ENCODE results near the gene RABAC1. TPM values are rescaled to one million over a fixed set of nuclear protein-coding genes. Genes with fewer than 3 reads are reported as not detected.

Gene RABAC1
- total and polyA plus RNA-seq, 9 of the 15 experiments (the other 6 are each of a cell fraction or from before 2014, with no cell fraction given) = 2.4 to 28.1 (median 9.3) TPM

DNA sequence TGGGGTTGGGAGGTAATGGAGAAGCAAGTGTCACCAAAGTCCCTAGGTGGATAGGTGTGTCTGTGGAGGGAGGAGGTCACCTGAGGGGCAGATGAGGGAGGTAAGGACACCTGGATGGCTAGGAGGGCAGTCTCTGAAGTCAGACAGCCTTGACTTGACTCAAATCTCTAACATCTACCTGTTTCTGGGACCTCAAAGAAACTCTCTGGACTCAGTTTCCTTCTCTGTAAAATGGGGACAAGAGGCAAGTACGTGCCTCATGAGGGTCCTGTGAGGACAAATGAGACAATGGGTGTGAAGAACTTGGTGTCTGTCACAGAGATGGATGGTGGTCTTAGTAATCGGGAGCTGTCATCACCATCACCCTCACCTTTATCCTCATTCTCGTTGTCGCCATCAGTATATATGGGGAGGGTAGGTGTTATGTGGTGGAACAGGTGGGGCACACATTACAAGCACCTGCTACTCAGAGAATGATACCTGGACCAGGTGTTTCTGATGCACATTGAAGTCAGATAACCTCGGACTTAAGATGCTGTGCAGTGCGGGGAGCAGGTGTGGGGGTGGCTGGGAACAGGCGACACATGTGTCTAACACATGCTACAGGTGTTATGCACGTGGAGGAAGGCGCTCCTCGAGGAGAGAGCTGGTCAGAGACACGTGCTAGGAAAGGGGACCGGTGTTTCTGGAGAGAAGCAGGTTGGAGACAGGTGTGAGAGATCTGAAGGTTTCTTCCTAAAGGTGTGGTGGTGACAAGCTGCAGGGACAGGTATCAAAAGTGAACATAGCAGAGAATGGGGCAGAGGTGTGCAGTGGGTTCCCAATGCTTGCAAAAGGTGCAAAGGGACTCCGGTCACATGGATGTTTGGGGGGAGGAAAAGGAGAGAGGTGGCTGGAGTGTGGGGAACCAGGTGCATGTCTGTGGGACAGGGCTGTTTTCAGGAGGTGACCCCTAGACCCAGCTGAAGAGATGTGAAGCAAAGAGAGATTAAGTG lies 34.7 kb downstream of the RABAC1 start (continued):
- TF ChIP-seq ZNF583 (CRISPR knock-in tag; IDR thresholded peaks at IDR 0.05) (no peak), CBX2 (IDR thresholded peaks at IDR 0.05; ENCODE audit: insufficient read depth, low read length, poor library complexity, severe bottlenecking) (no peak), GATAD2A (IDR thresholded peaks at IDR 0.05) (no peak), SIN3B (IDR thresholded peaks at IDR 0.05; ENCODE audit: low read depth) (no peak), YBX1 (IDR thresholded peaks at IDR 0.05) (no peak), HDAC1 (IDR thresholded peaks at IDR 0.05) (no peak), ZNF507 (tag; conservative IDR thresholded peaks at IDR 0.05) (no peak), RFX7 (CRISPR knock-in tag; IDR thresholded peaks at IDR 0.05) (no peak), FOXP1 (CRISPR knock-in tag; IDR thresholded peaks at IDR 0.05) (peak; percentile 83; the same call in 1 of the 2 replicates), NFRKB (IDR thresholded peaks at IDR 0.05; ENCODE audit: low read depth) (no peak), SMARCA5 (IDR thresholded peaks at IDR 0.05) (peak; percentile 78), CBX3 (IDR thresholded peaks at IDR 0.05; ENCODE audit: borderline replicate concordance in 1 of 2, low read length in 2 of 2) (peak in 1 of 2 experiments; percentile 35; a peak in 1 of 3 replicates)
- TF ChIP-seq, protein P1, sequence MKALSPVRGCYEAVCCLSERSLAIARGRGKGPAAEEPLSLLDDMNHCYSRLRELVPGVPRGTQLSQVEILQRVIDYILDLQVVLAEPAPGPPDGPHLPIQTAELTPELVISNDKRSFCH (CRISPR knock-in tag; IDR thresholded peaks at IDR 0.05) = no peak
- TF ChIP-seq, protein P1 (tag; IDR thresholded peaks at IDR 0.05) = no peak
- TF ChIP-seq, protein P2, sequence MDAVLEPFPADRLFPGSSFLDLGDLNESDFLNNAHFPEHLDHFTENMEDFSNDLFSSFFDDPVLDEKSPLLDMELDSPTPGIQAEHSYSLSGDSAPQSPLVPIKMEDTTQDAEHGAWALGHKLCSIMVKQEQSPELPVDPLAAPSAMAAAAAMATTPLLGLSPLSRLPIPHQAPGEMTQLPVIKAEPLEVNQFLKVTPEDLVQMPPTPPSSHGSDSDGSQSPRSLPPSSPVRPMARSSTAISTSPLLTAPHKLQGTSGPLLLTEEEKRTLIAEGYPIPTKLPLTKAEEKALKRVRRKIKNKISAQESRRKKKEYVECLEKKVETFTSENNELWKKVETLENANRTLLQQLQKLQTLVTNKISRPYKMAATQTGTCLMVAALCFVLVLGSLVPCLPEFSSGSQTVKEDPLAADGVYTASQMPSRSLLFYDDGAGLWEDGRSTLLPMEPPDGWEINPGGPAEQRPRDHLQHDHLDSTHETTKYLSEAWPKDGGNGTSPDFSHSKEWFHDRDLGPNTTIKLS (IDR thresholded peaks at IDR 0.05; ENCODE audit: borderline replicate concordance, low read depth) = peak; percentile 30; the same call in 1 of the 2 replicates
- TF ChIP-seq, protein P3, sequence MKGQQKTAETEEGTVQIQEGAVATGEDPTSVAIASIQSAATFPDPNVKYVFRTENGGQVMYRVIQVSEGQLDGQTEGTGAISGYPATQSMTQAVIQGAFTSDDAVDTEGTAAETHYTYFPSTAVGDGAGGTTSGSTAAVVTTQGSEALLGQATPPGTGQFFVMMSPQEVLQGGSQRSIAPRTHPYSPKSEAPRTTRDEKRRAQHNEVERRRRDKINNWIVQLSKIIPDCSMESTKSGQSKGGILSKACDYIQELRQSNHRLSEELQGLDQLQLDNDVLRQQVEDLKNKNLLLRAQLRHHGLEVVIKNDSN (CRISPR knock-in tag; IDR thresholded peaks at IDR 0.05) = peak; percentile 65
- TF ChIP-seq, protein P4, sequence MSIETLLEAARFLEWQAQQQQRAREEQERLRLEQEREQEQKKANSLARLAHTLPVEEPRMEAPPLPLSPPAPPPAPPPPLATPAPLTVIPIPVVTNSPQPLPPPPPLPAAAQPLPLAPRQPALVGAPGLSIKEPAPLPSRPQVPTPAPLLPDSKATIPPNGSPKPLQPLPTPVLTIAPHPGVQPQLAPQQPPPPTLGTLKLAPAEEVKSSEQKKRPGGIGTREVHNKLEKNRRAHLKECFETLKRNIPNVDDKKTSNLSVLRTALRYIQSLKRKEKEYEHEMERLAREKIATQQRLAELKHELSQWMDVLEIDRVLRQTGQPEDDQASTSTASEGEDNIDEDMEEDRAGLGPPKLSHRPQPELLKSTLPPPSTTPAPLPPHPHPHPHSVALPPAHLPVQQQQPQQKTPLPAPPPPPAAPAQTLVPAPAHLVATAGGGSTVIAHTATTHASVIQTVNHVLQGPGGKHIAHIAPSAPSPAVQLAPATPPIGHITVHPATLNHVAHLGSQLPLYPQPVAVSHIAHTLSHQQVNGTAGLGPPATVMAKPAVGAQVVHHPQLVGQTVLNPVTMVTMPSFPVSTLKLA (conservative IDR thresholded peaks at IDR 0.05) = peak in 1 of 2 experiments; percentile 38; a peak in 1 of 4 replicates
- TF ChIP-seq, protein P5, sequence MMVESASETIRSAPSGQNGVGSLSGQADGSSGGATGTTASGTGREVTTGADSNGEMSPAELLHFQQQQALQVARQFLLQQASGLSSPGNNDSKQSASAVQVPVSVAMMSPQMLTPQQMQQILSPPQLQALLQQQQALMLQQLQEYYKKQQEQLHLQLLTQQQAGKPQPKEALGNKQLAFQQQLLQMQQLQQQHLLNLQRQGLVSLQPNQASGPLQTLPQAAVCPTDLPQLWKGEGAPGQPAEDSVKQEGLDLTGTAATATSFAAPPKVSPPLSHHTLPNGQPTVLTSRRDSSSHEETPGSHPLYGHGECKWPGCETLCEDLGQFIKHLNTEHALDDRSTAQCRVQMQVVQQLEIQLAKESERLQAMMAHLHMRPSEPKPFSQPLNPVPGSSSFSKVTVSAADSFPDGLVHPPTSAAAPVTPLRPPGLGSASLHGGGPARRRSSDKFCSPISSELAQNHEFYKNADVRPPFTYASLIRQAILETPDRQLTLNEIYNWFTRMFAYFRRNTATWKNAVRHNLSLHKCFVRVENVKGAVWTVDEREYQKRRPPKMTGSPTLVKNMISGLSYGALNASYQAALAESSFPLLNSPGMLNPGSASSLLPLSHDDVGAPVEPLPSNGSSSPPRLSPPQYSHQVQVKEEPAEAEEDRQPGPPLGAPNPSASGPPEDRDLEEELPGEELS (CRISPR knock-in tag; IDR thresholded peaks at IDR 0.05; ENCODE audit: borderline replicate concordance) = peak; percentile 96; the same call in 1 of the 2 replicates
